ENCODE data around the gene H2BK1. TPM values are rescaled to one million over a fixed set of nuclear protein-coding genes. Genes with fewer than 3 reads are reported as not detected.

The H2BK1 gene
- polyA plus RNA-seq, 1 donor (not counting 4 experiments of a cell fraction or from before 2014, with no cell fraction given) = not detected

DNA sequence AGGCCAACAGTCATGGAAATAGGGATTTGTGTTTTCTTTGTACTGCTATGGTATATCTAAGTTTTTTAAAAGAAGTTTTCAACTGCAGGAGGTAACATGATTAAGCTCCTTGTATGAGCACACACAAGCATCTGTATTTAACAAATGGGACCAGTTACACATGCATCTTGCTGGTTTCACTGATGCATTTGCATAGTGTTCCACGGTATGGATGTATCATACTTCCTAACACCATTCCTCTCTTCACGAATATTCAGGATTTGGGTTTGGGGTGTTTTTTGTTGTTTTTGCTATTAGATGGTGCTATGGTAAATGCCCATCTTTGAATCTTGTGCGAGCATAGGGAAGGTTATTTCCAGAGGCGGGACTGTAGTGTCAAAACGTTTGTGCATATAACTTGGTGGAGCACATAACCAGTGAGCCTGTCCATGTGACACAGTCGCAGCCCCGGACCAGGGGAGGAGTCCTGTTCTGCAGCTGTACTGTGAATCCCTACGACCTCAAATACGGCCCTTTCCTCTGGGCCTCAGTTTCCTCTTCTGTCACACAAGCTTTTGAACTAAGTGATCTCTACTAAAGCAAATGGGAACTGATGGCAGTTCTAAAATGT lies 1.9 kb downstream of the H2BK1 start:
- H3K4me1 ChIP-seq (ENCODE audit: control insufficient read depth, extremely low read depth, insufficient read depth, low read length) = no peaks in the 10 kb centered on the region
- DNase-seq (ENCODE audit: low read depth, low spot score) = no peak
- no peak overlapping the region for H3K4me2 ChIP-seq (ENCODE audit: control insufficient read depth, extremely low read depth, insufficient read depth, low read depth, low read length)
- dilution Hi-C loops (cut with MboI; ENCODE audit: extremely low pct_ligation_motif_present, low sequenced_read_pairs) = no loop called here
- H3K9ac ChIP-seq (ENCODE audit: control insufficient read depth, extremely low read depth, insufficient read depth, low read length) = no peak overlapping the region
- no peak for FAIRE-seq
- no peak for TF ChIP-seq EZH2 (IDR thresholded peaks at IDR 0.05; ENCODE audit: low read length)
- TF ChIP-seq, protein P1, sequence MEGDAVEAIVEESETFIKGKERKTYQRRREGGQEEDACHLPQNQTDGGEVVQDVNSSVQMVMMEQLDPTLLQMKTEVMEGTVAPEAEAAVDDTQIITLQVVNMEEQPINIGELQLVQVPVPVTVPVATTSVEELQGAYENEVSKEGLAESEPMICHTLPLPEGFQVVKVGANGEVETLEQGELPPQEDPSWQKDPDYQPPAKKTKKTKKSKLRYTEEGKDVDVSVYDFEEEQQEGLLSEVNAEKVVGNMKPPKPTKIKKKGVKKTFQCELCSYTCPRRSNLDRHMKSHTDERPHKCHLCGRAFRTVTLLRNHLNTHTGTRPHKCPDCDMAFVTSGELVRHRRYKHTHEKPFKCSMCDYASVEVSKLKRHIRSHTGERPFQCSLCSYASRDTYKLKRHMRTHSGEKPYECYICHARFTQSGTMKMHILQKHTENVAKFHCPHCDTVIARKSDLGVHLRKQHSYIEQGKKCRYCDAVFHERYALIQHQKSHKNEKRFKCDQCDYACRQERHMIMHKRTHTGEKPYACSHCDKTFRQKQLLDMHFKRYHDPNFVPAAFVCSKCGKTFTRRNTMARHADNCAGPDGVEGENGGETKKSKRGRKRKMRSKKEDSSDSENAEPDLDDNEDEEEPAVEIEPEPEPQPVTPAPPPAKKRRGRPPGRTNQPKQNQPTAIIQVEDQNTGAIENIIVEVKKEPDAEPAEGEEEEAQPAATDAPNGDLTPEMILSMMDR (optimal IDR thresholded peaks at IDR 0.05 in 1 of 3, IDR thresholded peaks at IDR 0.05 in 1 of 3, conservative IDR thresholded peaks at IDR 0.05 in 1 of 3; ENCODE audit: extremely low read depth in 1 of 3, insufficient read depth in 2 of 3, low read length in 3 of 3) = no peak
- no peak overlapping the region for H3K4me3 ChIP-seq (ENCODE audit: control insufficient read depth in 2 of 3, extremely low read depth in 1 of 3, insufficient read depth in 2 of 3, low read depth in 1 of 3, low read length in 3 of 3)
- H4K20me1 ChIP-seq (ENCODE audit: control insufficient read depth, extremely low read depth, insufficient read depth, low read length) = no peaks in the 10 kb centered on the region
- no peak overlapping the region for H3K27ac ChIP-seq (ENCODE audit: control insufficient read depth, insufficient read depth, low read length)
- no peaks in the 10 kb centered on the region for H3K9me3 ChIP-seq (ENCODE audit: control insufficient read depth, low read depth, low read length)
- H3K9me1 ChIP-seq (ENCODE audit: control insufficient read depth, extremely low read depth, insufficient read depth, low read length) = no peaks in the 10 kb centered on the region
- H3K79me2 ChIP-seq (ENCODE audit: control insufficient read depth, insufficient read depth, low read length) = no peaks in the 10 kb centered on the region
- H3K36me3 ChIP-seq (ENCODE audit: control insufficient read depth in 2 of 2, extremely low read depth in 1 of 2, insufficient read depth in 2 of 2, low read length in 2 of 2) = peaks cover 2 to 3% of the 10 kb centered on the region in 2 experiments
- peaks cover 30% of the 10 kb centered on the region for H3K27me3 ChIP-seq (ENCODE audit: control insufficient read depth, extremely low read depth, insufficient read depth, low read length)
- no peak overlapping the region for H2AFZ ChIP-seq (ENCODE audit: control insufficient read depth, low read length)

DNA sequence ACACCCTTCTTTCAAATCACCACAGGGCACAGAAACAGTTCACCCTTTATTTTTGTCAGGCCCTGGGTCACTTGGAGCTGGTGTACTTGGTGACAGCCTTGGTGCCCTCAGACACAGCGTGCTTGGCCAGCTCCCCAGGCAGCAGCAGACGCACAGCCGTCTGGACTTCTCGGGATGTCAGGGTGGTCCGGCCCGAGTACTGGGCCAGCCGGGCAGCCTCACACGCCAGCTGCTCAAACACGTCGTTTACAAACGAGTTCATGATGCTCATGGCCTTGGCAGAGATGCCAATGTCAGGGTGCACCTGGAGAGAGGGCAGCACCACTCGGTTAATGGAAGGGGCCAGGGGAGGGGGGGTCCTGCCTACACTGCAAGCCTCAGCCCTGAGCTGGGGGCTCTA lies 2.5 kb downstream of the H2BK1 start:
- Histone ChIP-seq H4K20me1 (ENCODE audit: control insufficient read depth, extremely low read depth, insufficient read depth, low read length) (no peaks in the 10 kb centered on the region), H3K9me1 (ENCODE audit: control insufficient read depth, extremely low read depth, insufficient read depth, low read length) (no peaks in the 10 kb centered on the region), H3K36me3 (ENCODE audit: control insufficient read depth in 2 of 2, extremely low read depth in 1 of 2, insufficient read depth in 2 of 2, low read length in 2 of 2) (peaks cover 0 to 3% of the 10 kb centered on the region in 2 experiments), H3K9ac (ENCODE audit: control insufficient read depth, extremely low read depth, insufficient read depth, low read length) (no peak overlapping the region), H3K9me3 (ENCODE audit: control insufficient read depth, low read depth, low read length) (no peaks in the 10 kb centered on the region), H3K27me3 (ENCODE audit: control insufficient read depth, extremely low read depth, insufficient read depth, low read length) (peaks cover 32% of the 10 kb centered on the region), H2AFZ (ENCODE audit: control insufficient read depth, low read length) (no peak overlapping the region), H3K27ac (ENCODE audit: control insufficient read depth, insufficient read depth, low read length) (no peak overlapping the region), H3K4me3 (ENCODE audit: control insufficient read depth in 2 of 3, extremely low read depth in 1 of 3, insufficient read depth in 2 of 3, low read depth in 1 of 3, low read length in 3 of 3) (no peak overlapping the region), H3K79me2 (ENCODE audit: control insufficient read depth, insufficient read depth, low read length) (no peaks in the 10 kb centered on the region), H3K4me2 (ENCODE audit: control insufficient read depth, extremely low read depth, insufficient read depth, low read depth, low read length) (no peak overlapping the region), H3K4me1 (ENCODE audit: control insufficient read depth, extremely low read depth, insufficient read depth, low read length) (no peaks in the 10 kb centered on the region)
- TF ChIP-seq EZH2 (IDR thresholded peaks at IDR 0.05; ENCODE audit: low read length) = no peak
- TF ChIP-seq, protein P1 (optimal IDR thresholded peaks at IDR 0.05 in 1 of 3, IDR thresholded peaks at IDR 0.05 in 1 of 3, conservative IDR thresholded peaks at IDR 0.05 in 1 of 3; ENCODE audit: extremely low read depth in 1 of 3, insufficient read depth in 2 of 3, low read length in 3 of 3) = no peak
- FAIRE-seq (no peak), DNase-seq (ENCODE audit: low read depth, low spot score) (no peak)
- dilution Hi-C loops (cut with MboI; ENCODE audit: extremely low pct_ligation_motif_present, low sequenced_read_pairs) = no loop called here
